Measurements from ENCODE around the gene PREX1. TPM values are rescaled to one million over a fixed set of nuclear protein-coding genes. Genes with fewer than 3 reads are reported as not detected.

PREX1 gene
- total RNA-seq, 1 experiment from 2014 or later = not detected

DNA sequence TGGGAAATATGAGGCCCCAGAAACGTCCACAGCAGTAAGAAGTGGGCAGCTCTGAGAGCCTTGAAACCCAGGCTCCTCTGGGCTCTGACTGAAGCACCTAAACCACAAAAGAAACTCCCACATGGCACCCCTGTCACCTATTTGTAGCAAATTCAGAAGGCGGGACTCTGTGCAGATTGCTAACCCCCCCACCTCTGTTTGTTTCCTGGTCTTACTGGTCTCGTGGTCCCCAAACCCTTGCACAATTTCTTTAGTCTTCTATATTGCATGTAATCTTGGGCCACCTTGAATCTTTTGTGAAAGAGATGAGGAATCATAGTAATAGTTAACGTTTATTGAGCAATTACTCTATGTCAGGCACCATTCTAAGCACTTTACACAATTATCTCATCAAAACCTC, 154.3 kb downstream of the PREX1 start:
- POLR2A ChIA-PET = no interaction called here
- H3K27ac Mint-ChIP-seq (ENCODE audit: low read depth, unreplicated experiment) = no peak overlapping the region

DNA sequence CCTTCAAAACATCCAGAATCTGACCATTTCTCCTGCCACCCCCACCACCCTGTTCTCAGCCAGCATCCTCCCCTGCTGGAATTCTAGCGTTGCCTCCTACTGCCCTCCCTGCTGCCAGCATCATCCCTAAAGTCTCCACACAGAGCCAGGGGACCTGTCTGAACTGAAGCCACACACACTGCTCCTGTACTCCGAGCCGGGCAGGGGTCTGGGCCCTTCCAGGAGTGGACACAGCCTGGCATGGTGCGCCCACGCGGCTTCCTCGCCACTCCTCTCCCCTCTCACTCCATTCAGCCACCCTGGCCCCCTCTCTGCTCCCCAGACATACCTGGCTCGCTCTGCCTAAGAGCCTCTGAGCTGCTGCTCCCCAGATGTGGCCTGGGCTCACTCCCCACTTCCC, 155.5 kb downstream of the PREX1 start:
- BruUV-seq (replicated peaks) = no TSS peak

More for the DNA sequence above, 154.3 kb downstream of the PREX1 start:
- peaks cover 6% of the 10 kb centered on the region for H3K36me3 Mint-ChIP-seq (ENCODE audit: insufficient read depth, unreplicated experiment)
- intact Hi-C loops (cut with micrococcal nuclease) = no loop called here
- H3K4me1 Mint-ChIP-seq (ENCODE audit: insufficient read depth, unreplicated experiment) = no peaks in the 10 kb centered on the region
- BruUV-seq (replicated peaks) = no TSS peak
- no peaks in the 10 kb centered on the region for H3K9me3 Mint-ChIP-seq (ENCODE audit: unreplicated experiment)
- no peak for DNase-seq (ENCODE audit: unreplicated experiment)
- CTCF ChIA-PET = interaction anchor here (0.6 to 3.5 kb wide), 3 partner anchors 16 to 172 kb away, joined by 3 to 15 read pairs (median 4); no protein-coding TSS in a partner anchor
- no peak overlapping the region for H3K4me3 Mint-ChIP-seq (ENCODE audit: unreplicated experiment)
- H3K27me3 Mint-ChIP-seq (ENCODE audit: insufficient read depth, unreplicated experiment) = peaks cover 64% of the 10 kb centered on the region
- TF ChIP-seq, protein P1, sequence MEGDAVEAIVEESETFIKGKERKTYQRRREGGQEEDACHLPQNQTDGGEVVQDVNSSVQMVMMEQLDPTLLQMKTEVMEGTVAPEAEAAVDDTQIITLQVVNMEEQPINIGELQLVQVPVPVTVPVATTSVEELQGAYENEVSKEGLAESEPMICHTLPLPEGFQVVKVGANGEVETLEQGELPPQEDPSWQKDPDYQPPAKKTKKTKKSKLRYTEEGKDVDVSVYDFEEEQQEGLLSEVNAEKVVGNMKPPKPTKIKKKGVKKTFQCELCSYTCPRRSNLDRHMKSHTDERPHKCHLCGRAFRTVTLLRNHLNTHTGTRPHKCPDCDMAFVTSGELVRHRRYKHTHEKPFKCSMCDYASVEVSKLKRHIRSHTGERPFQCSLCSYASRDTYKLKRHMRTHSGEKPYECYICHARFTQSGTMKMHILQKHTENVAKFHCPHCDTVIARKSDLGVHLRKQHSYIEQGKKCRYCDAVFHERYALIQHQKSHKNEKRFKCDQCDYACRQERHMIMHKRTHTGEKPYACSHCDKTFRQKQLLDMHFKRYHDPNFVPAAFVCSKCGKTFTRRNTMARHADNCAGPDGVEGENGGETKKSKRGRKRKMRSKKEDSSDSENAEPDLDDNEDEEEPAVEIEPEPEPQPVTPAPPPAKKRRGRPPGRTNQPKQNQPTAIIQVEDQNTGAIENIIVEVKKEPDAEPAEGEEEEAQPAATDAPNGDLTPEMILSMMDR (IDR thresholded peaks at IDR 0.05; ENCODE audit: unreplicated experiment) = no peak

DNA sequence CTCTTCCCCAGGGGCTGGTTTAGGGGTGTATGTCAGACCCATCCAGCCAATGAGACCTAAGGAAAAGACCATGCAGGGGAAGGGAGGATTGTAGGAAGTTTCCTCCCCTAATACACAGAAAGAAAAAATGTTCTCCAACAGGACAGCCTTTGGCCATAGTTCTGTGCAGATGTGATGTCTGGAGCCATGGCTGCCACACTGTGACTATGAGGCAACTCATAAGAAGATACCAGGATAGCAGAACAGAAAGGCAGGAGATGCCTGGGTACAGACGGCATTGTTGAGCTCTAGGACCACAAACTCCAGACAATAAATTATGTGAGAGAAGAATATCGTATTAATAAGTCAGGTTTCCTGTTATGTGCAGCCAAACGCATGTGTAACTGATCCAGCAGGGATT, 156.7 kb downstream of the PREX1 start:
- Mint-ChIP-seq H3K27me3 (ENCODE audit: insufficient read depth, unreplicated experiment) (peaks cover 64% of the 10 kb centered on the region), H3K4me3 (ENCODE audit: unreplicated experiment) (no peak overlapping the region), H3K36me3 (ENCODE audit: insufficient read depth, unreplicated experiment) (peaks cover 6% of the 10 kb centered on the region), H3K9me3 (ENCODE audit: unreplicated experiment) (no peaks in the 10 kb centered on the region), H3K4me1 (ENCODE audit: insufficient read depth, unreplicated experiment) (no peaks in the 10 kb centered on the region), H3K27ac (ENCODE audit: low read depth, unreplicated experiment) (no peak overlapping the region)
- no TSS peak for BruUV-seq (replicated peaks)
- ChIA-PET CTCF (interaction anchor here (0.6 to 3.5 kb wide), 2 partner anchors 14 to 234 kb away, joined by 4 to 15 read pairs; no protein-coding TSS in a partner anchor), POLR2A (no interaction called here)
- no peak for DNase-seq (ENCODE audit: unreplicated experiment)
- TF ChIP-seq, protein P1 (IDR thresholded peaks at IDR 0.05; ENCODE audit: unreplicated experiment) = no peak
- intact Hi-C loops (cut with micrococcal nuclease) = no loop called here

More for the DNA sequence above, 155.5 kb downstream of the PREX1 start:
- no peaks in the 10 kb centered on the region for H3K9me3 Mint-ChIP-seq (ENCODE audit: unreplicated experiment)
- H3K36me3 Mint-ChIP-seq (ENCODE audit: insufficient read depth, unreplicated experiment) = peaks cover 6% of the 10 kb centered on the region
- ChIA-PET CTCF (interaction anchor here (0.6 to 3.5 kb wide), 4 partner anchors 15 to 1088 kb away, joined by 3 to 15 read pairs (median 4); no protein-coding TSS in a partner anchor), POLR2A (no interaction called here)
- TF ChIP-seq, protein P1 (IDR thresholded peaks at IDR 0.05; ENCODE audit: unreplicated experiment) = no peak
- H3K27me3 Mint-ChIP-seq (ENCODE audit: insufficient read depth, unreplicated experiment) = peaks cover 64% of the 10 kb centered on the region
- no peak overlapping the region for H3K27ac Mint-ChIP-seq (ENCODE audit: low read depth, unreplicated experiment)
- H3K4me3 Mint-ChIP-seq (ENCODE audit: unreplicated experiment) = no peak overlapping the region
- intact Hi-C loops (cut with micrococcal nuclease) = no loop called here
- no peak for DNase-seq (ENCODE audit: unreplicated experiment)
- H3K4me1 Mint-ChIP-seq (ENCODE audit: insufficient read depth, unreplicated experiment) = no peaks in the 10 kb centered on the region

DNA sequence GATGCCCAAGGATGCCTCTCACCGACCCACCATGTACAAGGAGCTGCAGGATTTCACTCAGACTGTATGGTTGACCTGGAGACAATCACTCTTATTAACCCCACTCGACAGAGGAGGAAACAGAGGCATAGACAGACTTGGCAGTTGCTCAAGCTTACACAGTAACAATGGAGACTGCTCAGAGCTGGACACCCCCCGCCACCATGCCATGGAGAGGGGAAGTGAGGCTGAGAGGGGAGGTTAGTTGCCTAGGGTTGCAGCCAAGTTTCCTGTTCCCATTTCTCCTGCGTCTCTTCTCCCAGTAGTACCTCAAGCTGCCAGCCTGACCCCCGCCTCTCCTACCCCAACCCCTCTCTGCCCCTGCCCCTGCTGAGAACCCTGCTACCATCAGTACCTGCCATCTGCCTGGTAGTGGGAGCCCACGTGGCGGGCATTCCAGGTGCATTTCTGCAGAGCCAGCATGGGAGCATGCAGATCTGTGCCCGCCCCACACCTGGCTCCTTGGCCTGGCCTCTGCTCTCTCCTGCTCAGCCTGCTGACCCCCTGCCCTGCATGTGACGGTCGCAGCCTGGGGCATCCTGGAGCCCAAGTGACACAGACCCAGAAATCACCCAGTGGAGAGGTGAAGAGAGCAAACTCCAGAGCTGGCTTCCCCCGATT, 157.7 kb downstream of the PREX1 start:
- POLR2A ChIA-PET = no interaction called here
- no peak for DNase-seq (ENCODE audit: unreplicated experiment)
- H3K27me3 Mint-ChIP-seq (ENCODE audit: insufficient read depth, unreplicated experiment) = peaks cover 56% of the 10 kb centered on the region
- H3K27ac Mint-ChIP-seq (ENCODE audit: low read depth, unreplicated experiment) = no peak overlapping the region
- H3K4me1 Mint-ChIP-seq (ENCODE audit: insufficient read depth, unreplicated experiment) = no peaks in the 10 kb centered on the region
- TF ChIP-seq, protein P1 (IDR thresholded peaks at IDR 0.05; ENCODE audit: unreplicated experiment) = no peak
- CTCF ChIA-PET = interaction anchor here (0.6 to 3.5 kb wide), 5 partner anchors 10 to 1217 kb away, joined by 3 to 15 read pairs (median 3); no protein-coding TSS in a partner anchor
- BruUV-seq (replicated peaks) = no TSS peak
- H3K36me3 Mint-ChIP-seq (ENCODE audit: insufficient read depth, unreplicated experiment) = peaks cover 6% of the 10 kb centered on the region
- no peak overlapping the region for H3K4me3 Mint-ChIP-seq (ENCODE audit: unreplicated experiment)
- intact Hi-C loops (cut with micrococcal nuclease) = no loop called here
- H3K9me3 Mint-ChIP-seq (ENCODE audit: unreplicated experiment) = no peaks in the 10 kb centered on the region
